ENCODE results near the gene MAN1C1.
"Not testable (repeated sequence)": the region's sequence is repeated elsewhere in the genome, so short reads cannot be mapped to it uniquely, and the experiment has no call there.

The MAN1C1 gene

DNA sequence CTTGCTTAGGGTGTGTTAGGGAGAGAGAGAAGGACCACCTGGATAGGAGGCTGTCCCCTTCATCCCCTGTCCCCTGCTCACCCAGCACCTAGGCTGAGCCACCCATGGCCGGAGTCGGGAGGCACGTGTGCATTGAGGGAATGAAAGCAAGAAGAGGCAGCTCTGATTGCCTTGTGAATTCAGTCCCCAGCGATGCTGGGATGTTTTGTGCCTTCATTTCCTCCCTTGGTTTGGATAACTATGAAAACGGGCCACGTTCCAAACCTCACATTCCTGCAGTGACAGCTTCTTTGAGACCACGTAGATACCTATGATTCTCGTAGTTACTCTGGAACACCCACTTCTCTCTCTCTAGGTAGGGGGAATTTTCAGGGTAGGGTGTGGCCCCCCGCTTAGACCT lies 67.1 kb downstream of the MAN1C1 start:
- peak; percentile 75 for DNase-seq

DNA sequence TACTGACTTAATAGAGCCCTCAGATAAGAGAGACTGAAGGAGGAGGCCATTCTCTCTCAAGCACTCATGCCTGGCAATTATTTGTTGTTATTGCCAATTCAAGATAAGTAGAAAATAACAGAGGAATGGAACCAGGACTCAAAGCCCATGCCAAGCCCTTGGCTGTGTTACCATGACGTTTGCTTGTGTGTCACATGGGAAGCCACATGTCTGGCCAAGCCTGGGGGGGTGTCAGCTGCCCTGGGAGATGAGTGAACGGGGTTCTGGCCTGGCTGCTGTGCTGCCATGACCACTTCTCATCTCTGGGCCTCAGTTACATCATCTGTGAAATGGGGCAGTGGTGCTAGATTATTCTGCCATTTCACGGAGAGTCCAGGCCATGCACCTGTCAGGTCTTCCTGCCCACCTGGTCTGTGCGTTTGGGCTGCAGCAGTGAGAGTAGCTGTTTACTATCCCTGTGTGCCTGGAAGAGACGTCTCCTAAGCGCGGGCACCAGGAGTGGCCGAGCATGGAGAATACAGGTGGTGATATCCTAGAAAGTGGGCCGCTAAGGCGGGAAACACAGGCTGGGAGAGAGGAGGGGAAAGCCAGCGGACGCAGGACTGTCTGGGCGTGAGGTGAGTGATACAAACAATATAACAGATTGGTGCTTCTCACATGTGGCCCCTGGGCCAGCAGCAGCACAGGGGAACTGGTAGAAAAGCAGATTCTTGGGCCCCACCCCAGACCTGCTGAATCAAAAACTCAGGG lies 67.8 kb downstream of the MAN1C1 start:
- no peak for DNase-seq

- no peak for DNase-seq
Measured at GRCh38 chr1:25685211-25685750, 68.7 kb downstream of the MAN1C1 start.

DNA sequence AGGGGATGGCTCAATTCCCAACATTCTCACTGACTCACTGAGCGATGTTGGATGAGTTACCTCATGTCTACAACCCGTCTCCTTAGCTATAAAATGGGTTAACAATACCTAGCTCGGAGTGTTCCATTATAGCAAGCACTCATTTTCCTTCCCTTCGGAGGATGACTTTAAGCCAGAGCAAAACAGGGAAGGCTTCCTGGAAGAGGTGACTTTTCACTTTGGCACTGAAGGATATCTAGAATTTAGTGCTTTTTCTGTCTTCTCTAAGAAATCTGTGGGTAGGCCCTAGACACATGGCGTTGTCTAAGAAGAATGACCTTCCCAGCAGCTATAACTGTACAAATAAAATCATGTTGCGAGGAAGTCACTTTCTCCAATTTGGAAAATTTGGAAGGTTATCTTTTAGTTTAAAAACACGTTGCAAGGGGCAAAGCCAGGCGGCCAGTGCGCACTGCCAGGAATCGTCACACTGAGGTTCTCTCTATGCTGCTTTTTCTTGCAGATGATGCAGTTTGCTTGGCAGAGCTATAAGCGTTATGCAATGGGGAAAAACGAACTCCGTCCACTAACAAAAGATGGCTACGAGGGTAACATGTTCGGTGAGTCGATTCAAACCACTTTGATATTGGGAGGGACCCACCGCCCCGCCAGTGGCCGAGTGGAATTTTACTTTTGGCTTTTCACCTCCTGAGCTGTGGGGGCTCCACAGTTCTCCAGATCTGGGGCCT lies 69.5 kb downstream of the MAN1C1 start:
- DNase-seq, result no peak

DNA sequence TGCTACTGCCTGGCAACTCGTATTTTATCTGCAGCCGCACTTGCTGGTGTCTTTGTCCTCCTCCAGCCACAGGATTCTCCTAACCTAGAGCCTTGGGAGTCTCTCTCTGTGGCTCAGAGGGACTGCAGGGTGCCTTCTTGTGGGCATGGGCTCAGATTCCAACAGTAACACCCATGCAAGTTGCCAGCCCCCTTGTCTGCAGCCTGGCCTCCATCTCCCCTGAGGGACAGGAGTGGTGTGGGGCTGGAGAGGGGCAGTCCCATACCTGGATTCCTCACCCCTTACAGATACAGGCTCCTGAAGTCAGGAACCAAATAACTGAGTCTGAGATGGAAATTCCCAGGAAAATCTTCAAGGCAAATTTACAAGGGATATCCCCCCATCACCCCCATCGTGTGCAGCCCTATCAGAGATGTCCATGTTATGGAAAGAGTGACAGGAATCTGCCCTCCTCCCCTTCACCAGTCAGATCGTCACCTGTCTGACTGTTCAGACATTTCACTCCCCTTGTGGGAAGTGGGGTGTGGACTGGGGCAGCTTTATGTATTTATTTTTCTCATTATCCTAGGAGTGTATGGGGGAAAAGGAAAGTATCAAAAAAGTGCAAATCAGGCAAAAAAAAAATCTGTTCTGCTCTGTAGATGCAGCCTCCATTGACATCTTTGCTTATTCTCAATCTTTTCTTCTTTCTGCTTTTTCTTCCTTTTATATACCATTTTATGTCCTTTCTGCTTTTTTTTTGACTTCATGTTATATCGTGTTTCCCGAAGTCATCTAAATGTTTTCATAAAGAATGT lies 70.8 kb downstream of the MAN1C1 start:
- no peak for DNase-seq

DNA sequence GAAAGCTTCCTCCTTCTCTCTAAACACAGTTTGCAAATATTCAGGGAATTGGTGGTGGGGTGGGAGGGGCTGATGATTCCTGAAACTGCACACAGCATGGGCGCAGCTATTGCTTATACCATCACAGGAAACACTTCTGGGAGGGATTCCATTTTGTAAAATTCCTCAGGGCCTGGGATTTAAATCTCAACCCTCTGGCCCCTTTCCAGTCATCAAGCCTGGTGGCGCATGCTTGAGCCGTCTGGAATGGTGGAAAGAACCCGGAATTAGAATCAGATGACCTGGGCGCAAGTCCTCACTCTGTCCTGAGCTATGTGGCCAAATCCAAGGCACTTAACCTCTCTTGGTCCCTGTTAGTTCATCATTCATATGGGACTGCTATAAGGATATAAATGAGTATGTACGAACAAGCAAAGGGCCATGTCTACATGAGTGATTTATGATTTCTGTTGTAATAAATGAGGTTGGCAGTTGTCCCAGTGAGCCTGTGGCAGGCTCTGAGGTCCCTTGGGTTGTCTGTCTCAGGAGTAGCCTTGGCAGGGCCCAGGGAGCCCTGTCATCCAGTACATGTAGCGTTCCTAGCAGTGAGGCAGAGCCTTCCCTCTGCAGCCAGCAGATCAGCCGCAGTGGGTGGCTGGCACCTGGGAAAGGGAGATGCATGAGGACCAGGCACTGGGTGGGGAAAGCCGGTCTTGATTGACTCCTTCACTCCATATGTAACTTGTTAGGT lies 72.0 kb downstream of the MAN1C1 start:
- DNase-seq, result peak; percentile 86

DNA sequence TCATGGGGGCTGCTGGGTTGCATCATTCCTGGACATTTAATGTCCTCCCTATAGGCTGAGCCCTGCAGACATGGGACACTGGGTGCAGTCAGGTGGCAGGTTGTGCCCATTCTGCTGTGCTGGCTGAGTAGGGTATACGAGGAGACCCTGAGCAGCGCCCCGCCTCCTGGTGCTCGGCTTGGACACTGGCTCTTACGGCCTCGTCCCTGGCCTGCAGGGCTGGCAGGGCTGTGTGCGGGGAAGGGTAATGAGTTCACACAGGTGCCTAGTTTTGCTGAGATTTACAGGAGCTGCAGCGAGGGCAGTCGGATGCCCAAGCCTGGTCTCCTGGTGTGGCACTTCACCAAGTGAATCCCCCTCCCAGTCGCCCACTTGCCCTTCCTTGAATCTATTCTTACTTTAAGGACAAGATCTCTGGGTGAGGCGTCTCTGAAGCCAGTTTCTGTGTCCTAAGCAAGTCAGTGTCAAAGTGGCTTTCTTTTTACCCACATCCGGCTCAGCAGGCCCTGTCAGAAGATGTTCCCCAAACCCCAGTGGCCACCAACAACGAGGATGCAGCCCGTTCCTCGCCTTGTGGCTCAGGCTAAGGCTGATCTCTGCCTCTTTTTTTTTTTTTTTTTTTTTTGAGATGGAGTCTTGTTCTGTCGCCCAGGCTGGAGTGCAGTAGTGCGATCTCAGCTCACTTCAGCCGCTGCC lies 73.2 kb downstream of the MAN1C1 start:
- DNase-seq, result no peak

DNA sequence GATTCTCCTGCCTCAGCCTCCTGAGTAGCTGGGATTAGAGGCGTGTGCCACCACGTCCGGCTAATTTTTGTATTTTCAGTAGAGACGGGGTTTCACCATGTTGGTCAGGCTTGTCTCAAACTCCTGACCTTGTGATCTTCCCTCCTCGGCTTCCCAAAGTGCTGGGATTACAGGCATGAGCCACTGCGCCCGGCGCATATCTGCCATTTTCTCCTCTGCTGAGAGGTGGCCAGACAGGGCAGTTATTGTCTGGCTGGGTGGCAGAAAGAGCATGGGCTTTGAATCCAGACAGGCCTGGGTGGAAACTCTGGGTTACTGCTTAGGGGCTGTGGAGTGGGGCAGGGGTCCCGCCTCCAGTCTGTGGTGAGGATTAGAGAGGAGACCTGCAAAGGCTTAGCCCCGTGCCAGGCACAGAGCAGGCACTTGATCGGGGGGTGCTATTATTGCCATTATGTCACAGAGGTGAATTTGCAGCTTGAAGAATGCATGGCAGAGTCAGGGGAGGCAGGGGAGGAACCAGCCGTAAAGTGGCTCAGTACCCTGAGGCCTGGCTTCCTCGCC lies 73.9 kb downstream of the MAN1C1 start:
- DNase-seq, result no peak

DNA sequence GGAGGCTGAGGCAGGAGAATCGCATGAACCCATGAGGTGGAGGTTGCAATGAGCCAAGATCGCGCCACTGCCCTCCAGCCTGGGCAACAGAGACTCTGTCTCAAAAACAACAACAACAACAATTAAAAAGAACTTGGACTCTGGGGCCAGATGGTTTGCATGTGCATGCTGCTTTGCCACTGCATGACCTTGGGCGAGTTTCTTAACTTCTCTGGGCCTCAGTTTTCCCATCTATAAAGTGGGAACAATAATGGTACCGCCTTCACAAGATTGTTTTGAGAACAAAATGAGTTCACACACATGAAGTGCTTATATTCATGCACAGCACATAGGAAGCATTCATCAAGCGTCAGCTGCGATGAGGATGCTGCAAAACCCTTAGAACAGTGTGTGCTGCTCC lies 74.6 kb downstream of the MAN1C1 start:
- no peak for DNase-seq

DNA sequence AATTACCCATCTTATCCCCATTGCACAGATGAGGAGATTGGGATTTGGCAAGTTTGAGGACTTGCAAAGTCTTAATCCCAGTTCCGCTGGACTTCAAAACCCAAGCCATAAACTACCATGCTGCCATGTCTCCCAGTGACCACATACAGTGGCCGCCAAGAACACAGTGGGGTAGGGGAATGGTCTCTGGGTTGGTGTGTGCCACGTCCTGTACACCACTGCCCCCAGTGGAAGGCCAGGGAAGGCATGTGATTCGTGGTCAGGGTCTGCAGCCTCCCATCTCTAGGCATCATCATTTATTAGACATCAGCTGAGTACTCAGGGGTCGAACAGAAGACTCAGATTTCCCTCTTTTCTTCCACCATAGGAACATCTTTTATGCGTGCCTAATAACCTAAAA lies 76.0 kb downstream of the MAN1C1 start:
- DNase-seq, result no peak

DNA sequence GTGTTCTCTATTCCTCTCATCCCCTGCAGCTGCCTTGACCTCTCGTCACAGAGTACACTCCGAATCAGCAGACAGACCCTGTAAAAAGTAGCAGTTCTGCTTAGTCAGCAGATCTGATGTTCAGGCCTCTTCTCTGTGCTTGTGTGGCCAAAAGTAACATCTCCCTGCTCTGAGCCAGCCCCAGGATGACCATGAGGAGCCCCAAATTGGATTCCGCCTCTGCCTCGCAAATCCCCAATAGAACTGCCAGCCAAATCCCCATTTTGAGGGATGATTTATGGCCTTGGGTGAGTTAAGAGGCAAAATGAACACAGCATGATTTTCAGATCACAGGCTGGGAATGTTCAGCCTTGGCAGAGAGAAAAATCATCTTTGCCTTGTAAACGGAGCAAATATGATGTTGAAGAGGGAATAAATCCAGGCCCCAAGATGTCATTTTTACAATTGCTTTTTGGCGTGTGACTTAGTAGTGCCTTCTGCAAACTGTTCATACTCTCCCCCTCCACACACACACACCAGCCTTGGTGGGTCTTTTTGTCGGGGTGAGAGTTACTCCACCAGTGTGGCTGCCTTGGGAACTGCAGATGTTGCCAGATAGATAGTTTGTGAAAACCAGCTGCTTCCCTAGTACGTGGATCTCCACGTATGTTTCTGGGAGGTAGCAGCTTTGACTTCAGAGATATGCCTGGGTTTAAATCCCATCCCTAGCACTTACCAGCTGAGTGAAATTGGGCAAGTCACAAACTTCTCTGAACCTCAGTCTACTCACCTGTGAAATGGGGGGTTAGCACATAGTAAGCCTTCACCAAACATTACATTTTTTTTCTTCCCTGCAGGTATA lies 77.8 kb downstream of the MAN1C1 start:
- DNase-seq, result peak; percentile 89

GRCh38 chr1:25695090-25695770 lies 78.6 kb downstream of the MAN1C1 start:
- DNase-seq, result peak; percentile 98

DNA sequence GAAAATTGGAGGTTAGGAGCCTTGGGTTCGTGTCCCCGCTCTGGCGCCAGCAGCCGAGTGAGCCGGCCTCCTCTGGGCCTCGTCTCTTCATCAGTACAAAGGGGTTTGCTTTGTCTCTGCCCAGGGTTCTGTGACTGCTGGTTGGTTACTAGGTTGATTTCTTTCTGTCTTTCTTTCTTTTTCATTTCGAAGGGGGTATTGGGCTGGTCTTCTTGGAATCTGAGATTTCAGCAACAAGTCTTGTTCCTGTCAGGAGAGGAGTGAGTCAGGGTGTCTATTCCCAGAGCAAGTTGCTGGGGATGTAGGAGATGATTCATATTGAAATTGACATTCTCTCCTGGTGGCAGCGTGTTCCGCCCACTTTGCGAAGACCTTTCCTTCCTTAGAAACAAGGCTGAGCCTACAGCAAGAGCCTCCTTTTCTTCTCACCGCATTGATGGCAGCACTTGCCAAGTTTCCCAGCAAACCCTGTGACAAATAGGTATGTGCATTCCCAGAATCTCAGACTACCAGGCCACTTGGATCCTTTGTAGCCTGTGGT lies 79.2 kb downstream of the MAN1C1 start:
- peak; percentile 95 for DNase-seq

- not testable (repeated sequence) for DNase-seq
Measured at GRCh38 chr1:25696643-25697042, 80.1 kb downstream of the MAN1C1 start.

DNA sequence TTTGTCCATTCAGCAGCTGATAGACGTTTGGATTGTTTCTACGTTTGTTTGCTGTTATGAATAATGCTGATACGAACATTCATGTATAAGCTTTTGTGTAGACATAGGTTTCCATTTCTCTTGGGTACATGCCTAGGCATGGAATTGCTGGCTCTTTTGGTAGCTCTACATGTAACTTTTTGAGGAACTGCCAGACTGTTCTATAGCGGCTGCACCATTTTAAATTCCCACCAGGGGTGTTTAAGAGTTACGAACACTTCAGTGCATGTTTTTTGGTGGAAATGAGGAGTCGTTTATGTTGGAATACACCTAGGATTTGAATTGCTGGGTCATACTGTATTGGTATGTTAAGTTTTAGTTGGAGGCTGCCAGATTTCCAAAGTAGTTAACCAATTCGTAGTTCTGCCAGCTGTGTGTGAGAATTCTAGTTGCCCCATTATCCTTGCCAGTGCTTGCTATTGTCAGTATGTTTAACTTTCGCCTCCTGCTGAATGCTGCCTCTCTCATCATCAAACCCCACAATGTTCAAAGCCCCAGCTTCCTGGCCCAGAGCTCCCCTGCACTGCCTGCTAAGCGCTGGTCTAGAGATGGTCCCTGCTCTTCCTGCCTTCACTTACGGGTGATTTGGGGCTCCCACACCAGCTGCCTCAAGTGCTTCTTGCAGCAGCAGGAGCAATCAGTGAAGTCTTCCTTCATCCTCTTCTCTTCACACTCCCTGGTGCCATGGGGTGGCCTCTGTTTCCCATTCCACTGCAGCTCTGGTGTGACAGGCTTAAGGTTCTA lies 81.0 kb downstream of the MAN1C1 start:
- DNase-seq, result no peak

DNA sequence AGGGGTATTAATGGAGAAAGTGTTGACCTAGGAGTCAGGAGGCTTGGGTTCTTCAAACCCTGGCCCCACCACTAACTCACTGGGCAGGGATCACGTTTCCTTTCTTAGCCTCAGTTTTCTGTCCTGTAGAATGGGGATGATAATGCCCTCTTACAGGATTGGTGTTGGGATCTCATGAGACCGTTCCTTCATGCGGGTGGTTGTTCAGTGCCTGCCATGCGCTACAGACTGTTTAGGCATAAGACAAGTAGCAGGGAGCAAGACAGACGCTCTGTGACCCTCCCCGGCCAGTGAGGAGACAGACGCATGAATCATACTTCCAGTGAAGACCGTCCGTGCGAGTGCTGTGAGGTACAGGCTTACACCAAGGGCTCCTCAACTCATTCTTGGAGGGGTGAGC lies 81.7 kb downstream of the MAN1C1 start:
- DNase-seq, result no peak

- DNase-seq, result not testable (repeated sequence)
Measured at GRCh38 chr1:25699059-25699458, 82.5 kb downstream of the MAN1C1 start.

- DNase-seq, result no peak
Measured at GRCh38 chr1:25699500-25700143, 83.0 kb downstream of the MAN1C1 start.

Measured in fibroblast of skin of right quadriceps (primary cell).